Measurements from ENCODE around the gene NOD1.

NOD1 gene

DNA sequence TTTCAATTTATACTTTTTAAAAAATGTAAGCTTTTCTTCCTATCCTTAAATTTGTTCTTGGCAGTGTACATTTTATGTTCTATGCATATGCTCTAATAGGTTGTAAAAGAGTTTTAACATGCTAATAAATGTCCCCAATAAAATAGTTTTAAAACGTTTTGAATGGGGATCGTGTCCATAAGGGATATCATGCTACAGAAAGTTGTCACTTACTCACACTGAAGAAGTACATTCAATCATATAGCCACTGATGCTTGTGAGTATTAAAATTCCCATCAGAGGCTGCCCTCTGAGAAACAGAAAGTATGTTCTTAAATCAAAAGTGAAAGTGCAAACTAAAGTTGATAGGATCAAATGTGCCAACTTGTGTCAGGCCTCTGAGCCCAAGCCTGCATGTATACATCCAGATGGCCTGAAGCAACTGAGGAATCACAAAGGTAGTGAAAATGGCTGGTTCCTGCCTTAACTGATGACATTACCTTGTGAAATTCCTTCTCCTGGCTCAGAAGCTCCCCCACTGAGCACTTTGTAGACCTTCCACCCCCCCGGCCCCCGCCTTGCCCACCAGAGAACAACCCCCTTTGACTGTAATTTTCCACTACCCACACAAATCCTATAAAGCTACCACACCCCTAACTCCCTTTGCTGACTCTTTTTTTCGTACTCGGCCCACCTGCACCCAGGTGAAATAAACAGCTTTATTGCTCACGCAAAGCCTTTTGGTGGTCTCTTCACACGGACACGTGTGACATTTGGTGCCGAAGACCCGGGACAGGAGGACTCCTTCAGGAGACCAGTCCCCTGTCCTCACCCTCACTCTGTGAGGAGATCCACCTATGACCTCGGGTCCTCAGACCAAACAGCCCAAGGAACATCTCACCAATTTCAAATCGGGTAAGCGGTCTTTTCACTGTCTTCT lies 877 bp upstream of the NOD1 start:
- TF ChIP-seq CTCF (IDR thresholded peaks at IDR 0.05; ENCODE audit: borderline replicate concordance, extremely low read depth, low read length, poor library complexity, severe bottlenecking) (no peak), EZH2 (IDR thresholded peaks at IDR 0.05; ENCODE audit: borderline replicate concordance, low read depth, low read length, severe bottlenecking) (no peak)
- ATAC-seq (ENCODE audit: insufficient read depth, low read depth) (peak; percentile 69), DNase-seq (peak; percentile 75)
- Histone ChIP-seq H3K79me2 (ENCODE audit: insufficient read depth, low read length) (peaks cover 39% of the 10 kb centered on the region), H3K4me3 (ENCODE audit: low read depth in 1 of 2, low read length in 2 of 2) (peak overlapping the region; percentile 67 to 80), H3K27ac (ENCODE audit: low read length) (peak overlapping the region; percentile 94), H3K4me1 (ENCODE audit: insufficient read depth, low read length) (peaks cover 41% of the 10 kb centered on the region), H3K9ac (ENCODE audit: low read depth, low read length) (peak overlapping the region; percentile 93), H3K36me3 (ENCODE audit: insufficient read depth, low read length) (peaks cover 10% of the 10 kb centered on the region), H3K9me3 (ENCODE audit: insufficient read depth, low read length, severe bottlenecking) (no peaks in the 10 kb centered on the region), H3K4me2 (ENCODE audit: insufficient read depth, low read length) (peak overlapping the region; percentile 99), H4K20me1 (ENCODE audit: insufficient read depth, low read length) (no peaks in the 10 kb centered on the region), H2AFZ (ENCODE audit: low read depth, low read length) (peak overlapping the region; percentile 92), H3K27me3 (ENCODE audit: insufficient read depth, low read length, poor library complexity) (no peaks in the 10 kb centered on the region)

- Histone ChIP-seq H3K4me3 (ENCODE audit: low read depth in 1 of 2, low read length in 2 of 2) (no peak overlapping the region), H3K4me2 (ENCODE audit: insufficient read depth, low read length) (peak overlapping the region; percentile 99), H3K9me3 (ENCODE audit: insufficient read depth, low read length, severe bottlenecking) (no peaks in the 10 kb centered on the region), H3K4me1 (ENCODE audit: insufficient read depth, low read length) (peaks cover 41% of the 10 kb centered on the region), H3K27me3 (ENCODE audit: insufficient read depth, low read length, poor library complexity) (no peaks in the 10 kb centered on the region), H3K27ac (ENCODE audit: low read length) (no peak overlapping the region), H3K36me3 (ENCODE audit: insufficient read depth, low read length) (peaks cover 11% of the 10 kb centered on the region), H3K9ac (ENCODE audit: low read depth, low read length) (peak overlapping the region; percentile 93; the same call in 1 of the 2 replicates), H3K79me2 (ENCODE audit: insufficient read depth, low read length) (peaks cover 68% of the 10 kb centered on the region), H2AFZ (ENCODE audit: low read depth, low read length) (no peak overlapping the region), H4K20me1 (ENCODE audit: insufficient read depth, low read length) (0 out of 2 replicates have a peak, but pooled peaks cover 5% of the 10 kb centered on the region)
- ATAC-seq (ENCODE audit: insufficient read depth, low read depth) (no peak), DNase-seq (no peak)
- no peak for TF ChIP-seq EZH2 (IDR thresholded peaks at IDR 0.05; ENCODE audit: borderline replicate concordance, low read depth, low read length, severe bottlenecking)
Observed at GRCh38 chr7:30476459-30477145, 2.0 kb downstream of the NOD1 start.

DNA sequence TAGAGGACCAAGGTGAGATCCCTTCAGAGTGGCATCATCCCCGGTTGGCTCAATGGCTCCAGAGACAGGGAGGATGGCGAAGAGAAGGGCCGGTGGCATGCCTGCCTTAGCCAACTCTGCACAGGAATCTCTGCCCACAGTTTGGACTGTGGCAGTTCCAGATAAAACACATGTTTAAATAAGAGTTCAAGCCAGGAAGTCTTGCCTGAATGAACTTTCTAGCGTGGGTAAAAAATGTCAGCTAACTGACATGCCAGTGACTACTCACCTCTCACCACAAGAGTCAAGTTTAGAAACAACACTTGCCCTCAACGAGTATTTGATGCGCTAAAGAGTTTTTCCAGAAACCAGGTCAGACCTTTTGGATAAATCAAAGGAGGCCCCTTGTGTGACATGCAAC lies 3.0 kb downstream of the NOD1 start:
- no peaks in the 10 kb centered on the region for H3K27me3 ChIP-seq (ENCODE audit: insufficient read depth, low read length, poor library complexity)
- no peak overlapping the region for H3K27ac ChIP-seq (ENCODE audit: low read length)
- TF ChIP-seq EZH2 (IDR thresholded peaks at IDR 0.05; ENCODE audit: borderline replicate concordance, low read depth, low read length, severe bottlenecking) (no peak), CTCF (IDR thresholded peaks at IDR 0.05; ENCODE audit: borderline replicate concordance, extremely low read depth, low read length, poor library complexity, severe bottlenecking) (no peak)
- H3K79me2 ChIP-seq (ENCODE audit: insufficient read depth, low read length) = peaks cover 75% of the 10 kb centered on the region
- peaks cover 11% of the 10 kb centered on the region for H3K36me3 ChIP-seq (ENCODE audit: insufficient read depth, low read length)
- ATAC-seq (ENCODE audit: insufficient read depth, low read depth) (no peak), DNase-seq (no peak)
- no peak overlapping the region for H3K4me2 ChIP-seq (ENCODE audit: insufficient read depth, low read length)
- H3K4me3 ChIP-seq (ENCODE audit: low read depth in 1 of 2, low read length in 2 of 2) = no peak overlapping the region
- H4K20me1 ChIP-seq (ENCODE audit: insufficient read depth, low read length) = peaks cover 8% of the 10 kb centered on the region; the same call in 1 of the 2 replicates
- H3K9ac ChIP-seq (ENCODE audit: low read depth, low read length) = no peak overlapping the region
- H3K4me1 ChIP-seq (ENCODE audit: insufficient read depth, low read length) = peaks cover 41% of the 10 kb centered on the region
- H2AFZ ChIP-seq (ENCODE audit: low read depth, low read length) = no peak overlapping the region
- H3K9me3 ChIP-seq (ENCODE audit: insufficient read depth, low read length, severe bottlenecking) = no peaks in the 10 kb centered on the region

- peaks cover 17% of the 10 kb centered on the region for H3K36me3 ChIP-seq (ENCODE audit: insufficient read depth, low read length)
- DNase-seq = no peak
- H3K4me3 ChIP-seq (ENCODE audit: low read depth in 1 of 2, low read length in 2 of 2) = no peak overlapping the region
- H3K9me3 ChIP-seq (ENCODE audit: insufficient read depth, low read length, severe bottlenecking) = no peaks in the 10 kb centered on the region
- H3K4me2 ChIP-seq (ENCODE audit: insufficient read depth, low read length) = no peak overlapping the region
- peaks cover 38% of the 10 kb centered on the region for H3K4me1 ChIP-seq (ENCODE audit: insufficient read depth, low read length)
- no peak for ATAC-seq (ENCODE audit: insufficient read depth, low read depth)
- TF ChIP-seq EZH2 (IDR thresholded peaks at IDR 0.05; ENCODE audit: borderline replicate concordance, low read depth, low read length, severe bottlenecking) = no peak
- no peak for TF ChIP-seq CTCF (IDR thresholded peaks at IDR 0.05; ENCODE audit: borderline replicate concordance, extremely low read depth, low read length, poor library complexity, severe bottlenecking)
- no peak overlapping the region for H2AFZ ChIP-seq (ENCODE audit: low read depth, low read length)
- peaks cover 81% of the 10 kb centered on the region for H3K79me2 ChIP-seq (ENCODE audit: insufficient read depth, low read length)
- no peaks in the 10 kb centered on the region for H3K27me3 ChIP-seq (ENCODE audit: insufficient read depth, low read length, poor library complexity)
- H3K9ac ChIP-seq (ENCODE audit: low read depth, low read length) = no peak overlapping the region
- H4K20me1 ChIP-seq (ENCODE audit: insufficient read depth, low read length) = peaks cover 14% of the 10 kb centered on the region; the same call in 1 of the 2 replicates
- H3K27ac ChIP-seq (ENCODE audit: low read length) = no peak overlapping the region
Observed at GRCh38 chr7:30474893-30475292, 3.7 kb downstream of the NOD1 start.
